HG02884 (cell line): Measurements from ENCODE around the gene HELZ.
A peak's percentile ranks its signal among the peaks of the same experiment; 100 is the strongest.
"Not testable (repeated sequence)": the region's sequence is repeated elsewhere in the genome, so short reads cannot be mapped to it uniquely, and the experiment has no call there.

Experiments
- ATAC-seq: cut with Tn5 transposase; IDR thresholded peaks from one replicate; pipeline ENCODE4 v1.9.1; 2021; ENCODE audit warnings: mild to moderate bottlenecking, moderate library complexity; ENCODE audit not compliant: unreplicated experiment

HELZ gene

DNA sequence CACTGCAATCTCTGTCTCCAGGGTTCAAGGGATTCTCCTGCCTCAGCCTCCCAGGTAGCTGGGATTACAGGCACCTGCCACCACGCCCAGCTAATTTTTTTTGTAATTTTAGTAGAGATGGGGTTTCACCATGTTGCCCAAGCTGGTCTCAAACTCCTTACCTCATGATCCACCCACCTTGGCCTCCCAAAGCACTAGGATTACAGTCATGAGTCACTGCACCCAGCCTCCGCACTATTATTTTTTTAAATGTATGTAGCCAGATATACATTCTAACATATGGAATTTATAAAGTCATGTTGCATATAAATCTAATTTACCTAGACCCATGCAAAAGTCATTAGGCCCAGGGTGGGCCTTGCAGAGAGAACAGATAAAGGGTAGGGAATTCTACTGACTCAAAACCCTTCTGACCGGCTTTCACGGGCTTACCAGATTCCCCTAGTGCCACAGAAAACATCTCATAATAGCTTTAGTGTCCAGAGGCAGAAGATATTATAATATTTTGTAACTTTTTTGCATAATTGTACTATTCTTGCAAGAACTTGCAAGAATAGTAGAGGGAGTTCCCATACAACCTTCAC, 20.5 kb upstream of the HELZ start:
- ATAC-seq = no peak

DNA sequence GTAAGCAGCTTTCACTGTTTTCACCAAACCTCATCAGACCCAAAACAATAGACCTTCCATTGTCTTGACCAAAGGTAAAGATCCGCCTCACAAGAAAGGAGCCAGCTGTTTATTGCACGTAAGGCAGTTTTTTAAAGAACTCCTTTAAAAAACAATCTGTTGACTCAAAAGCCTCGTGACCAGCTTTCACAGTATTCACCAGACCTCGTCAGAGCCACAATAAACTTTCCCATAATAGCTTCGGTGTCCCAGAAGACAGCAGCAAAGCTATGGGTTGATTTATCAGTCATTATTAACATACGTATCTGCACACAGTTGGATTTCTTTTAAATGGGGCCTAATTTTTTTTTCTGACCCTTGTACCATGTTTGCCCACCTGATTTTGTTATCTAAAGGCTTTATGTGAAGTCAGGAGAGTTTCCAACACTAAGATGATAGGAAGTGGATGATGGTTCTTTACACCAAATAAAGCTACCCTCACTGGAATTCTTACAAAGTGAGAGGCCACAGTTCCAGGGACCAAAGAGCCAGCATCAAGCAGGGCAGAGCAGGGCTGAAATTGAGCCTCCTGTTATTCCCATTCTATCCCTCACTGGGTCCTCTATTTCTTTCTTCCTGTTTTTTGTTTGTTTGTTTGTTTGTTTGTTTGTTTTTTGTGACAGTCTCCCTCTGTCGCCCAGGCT, 17.6 kb upstream of the HELZ start:
- ATAC-seq = no peak

DNA sequence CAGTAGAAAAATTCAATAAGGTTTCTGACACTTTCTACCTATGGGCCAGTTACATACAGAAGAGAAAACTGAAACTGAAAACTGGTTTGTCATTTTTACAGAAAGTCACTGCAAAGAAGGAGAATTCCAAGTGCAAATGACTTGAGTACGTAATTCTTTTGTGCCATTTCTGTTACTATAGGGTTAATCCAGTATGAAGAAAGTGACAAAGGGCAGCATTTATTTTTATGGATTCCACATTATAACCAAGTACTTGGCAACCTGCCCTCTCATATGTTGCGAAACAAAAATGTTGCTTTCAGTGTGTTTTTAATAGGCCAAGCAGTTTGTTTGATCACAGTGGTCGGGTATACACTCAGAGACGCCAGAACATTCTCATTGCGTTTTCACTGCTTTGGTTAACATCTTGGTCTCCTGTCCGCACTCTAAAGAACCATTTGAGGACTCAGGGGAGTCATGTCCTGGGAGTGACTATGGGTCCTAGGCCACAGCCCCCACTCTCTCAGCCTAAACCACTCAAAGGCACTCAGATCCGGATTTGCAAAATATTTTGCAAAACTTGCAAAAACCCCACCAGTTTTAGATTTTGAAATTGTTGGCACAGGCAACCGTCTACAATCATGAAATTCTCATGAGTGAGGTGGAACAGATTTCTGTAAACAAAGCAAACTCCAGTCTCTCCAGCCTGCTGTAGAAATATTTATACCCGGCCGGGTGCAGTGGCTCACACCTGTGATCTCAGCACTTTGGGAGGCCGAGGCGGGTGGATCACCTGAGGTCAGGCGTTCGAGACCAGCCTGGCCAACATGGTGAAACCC, 15.4 kb upstream of the HELZ start:
- no peak for ATAC-seq

DNA sequence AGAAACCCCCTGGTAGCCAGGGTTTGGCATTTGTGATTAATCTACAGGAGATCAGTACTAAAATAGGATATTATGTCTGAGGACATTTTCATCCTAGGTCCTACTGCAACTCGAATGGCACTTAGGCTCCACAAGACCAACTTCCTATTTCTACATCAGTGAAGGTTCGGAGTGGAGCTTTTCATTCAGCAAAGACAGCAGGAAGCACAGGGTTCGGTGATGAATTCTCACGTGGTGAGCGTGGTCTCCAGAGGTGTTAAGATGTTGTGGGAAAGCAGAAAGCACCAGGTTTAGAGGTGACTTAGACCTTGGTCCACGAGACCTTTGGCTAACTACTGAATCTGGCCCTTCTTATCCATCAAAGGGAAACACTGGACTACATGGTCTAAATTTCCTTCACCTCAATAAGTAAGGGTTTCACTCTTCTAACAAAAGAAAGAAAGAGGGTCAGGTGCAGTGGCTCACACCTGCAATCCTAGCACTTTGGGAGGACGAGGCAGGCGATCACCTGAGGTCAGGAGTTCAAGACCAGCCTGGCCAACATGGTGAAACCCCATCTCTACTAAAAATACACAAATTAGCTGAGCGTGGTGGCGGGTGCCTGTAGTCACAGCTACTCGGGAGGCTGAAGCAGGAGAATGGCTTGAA, 13.9 kb upstream of the HELZ start:
- no peak for ATAC-seq

DNA sequence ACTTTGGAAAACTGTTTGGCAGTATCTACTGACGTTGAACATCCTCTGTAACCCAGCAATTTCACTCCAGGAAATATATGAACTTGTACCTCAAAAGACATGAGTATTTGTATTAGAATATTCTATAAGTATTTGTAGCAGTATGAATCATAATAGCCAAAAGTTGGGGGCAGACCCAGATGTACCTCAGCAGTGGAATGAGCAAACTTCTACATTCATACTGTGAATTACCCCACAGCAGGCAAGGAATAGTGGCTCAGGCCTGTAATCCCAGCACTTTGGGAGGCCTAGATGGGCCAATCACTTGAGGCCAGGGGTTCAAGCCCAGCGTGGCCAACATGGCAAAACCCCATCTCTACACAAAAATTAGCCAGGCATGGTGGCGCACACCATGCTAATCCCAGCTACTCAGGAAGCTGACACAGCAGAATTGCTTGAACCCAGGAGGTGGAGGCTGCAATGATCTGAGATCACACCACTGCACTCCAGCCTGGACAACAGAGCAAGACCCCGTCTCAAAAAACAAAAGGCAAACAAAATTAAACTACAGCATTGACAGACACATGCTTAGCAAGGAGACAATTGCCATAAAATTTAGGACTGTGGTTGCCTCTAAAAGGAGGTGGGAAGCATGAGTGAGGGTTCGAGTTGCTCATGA, 11.2 kb upstream of the HELZ start:
- no peak for ATAC-seq

DNA sequence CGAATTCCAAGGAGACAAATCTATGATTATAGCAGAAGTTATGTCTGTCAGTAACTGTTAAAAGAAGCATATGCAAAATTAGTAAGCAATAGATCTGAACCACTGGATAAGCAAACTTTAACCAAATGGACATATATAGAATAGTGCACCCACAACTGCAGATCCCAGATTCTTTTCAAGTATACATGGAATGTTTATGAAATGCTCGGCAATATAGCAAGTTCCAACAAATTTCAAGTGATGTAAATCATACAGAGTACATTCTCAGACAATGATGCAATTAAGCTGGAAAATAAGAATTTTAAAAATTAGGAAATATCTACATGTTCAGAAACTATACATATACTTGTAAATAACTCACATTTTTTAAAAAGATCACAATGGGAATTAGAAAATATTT, 8.4 kb upstream of the HELZ start:
- ATAC-seq = no peak

DNA sequence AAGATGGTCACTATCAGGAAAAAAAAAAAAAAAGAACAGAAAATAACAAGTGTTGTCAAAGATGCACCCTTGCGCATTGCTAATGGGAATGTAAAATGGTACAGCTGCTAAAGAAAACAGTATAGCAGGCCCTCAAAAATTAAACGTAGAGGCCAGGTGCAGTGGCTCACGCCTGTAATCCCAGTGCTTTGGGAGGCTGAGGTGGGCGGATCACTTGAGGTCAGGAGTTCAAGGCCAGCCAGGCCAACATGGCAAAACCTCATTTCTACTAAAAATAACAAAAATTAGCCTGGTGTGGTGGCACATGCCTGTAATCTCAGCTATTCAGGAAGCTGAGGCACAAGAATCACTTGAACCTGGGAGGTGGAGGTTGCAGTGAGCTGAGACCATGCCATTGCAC, 6.6 kb upstream of the HELZ start:
- ATAC-seq = not testable (repeated sequence)

DNA sequence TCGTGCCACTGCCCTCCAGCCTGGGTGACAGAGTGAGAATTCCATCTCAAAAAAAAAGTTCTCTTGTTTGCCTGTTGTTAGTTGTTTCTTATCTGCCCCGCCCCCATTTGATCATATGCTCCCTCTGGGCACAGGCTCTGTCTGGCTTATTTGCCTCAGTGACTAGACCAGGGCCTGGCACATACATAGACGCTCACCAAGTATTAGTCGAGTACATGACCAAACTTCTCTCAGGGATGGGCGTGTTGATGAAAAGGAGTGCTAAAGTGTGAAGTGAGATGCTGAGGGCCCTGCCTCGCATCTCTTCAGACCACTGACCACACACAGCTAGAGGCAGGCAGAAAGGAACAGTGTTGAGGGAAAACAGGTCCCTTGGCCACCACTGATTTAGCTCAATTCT, 3.3 kb upstream of the HELZ start:
- no peak for ATAC-seq

DNA sequence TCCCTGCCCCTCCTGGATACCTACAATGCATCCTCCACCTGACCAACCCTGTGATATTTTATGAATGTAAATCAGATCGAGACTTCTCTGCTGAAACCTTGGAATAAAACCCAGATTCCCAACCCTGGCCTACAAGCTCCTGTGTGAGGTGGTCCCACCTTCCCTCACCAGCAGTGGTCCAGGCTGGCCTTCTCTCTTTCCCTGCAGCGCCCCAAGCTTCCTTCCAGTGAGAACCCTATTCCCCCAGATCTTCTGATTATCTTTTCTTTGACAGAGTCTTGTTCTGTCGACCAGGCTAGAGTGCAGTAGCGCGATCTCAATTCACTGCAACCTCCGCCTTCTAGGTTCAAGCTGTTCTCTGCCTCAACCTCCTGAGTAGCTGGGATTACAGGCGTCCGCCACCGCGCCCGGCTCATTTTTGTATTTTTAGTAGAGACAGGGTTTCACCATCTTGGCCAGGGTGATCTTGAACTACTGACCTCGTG, 2.5 kb upstream of the HELZ start:
- no peak for ATAC-seq

DNA sequence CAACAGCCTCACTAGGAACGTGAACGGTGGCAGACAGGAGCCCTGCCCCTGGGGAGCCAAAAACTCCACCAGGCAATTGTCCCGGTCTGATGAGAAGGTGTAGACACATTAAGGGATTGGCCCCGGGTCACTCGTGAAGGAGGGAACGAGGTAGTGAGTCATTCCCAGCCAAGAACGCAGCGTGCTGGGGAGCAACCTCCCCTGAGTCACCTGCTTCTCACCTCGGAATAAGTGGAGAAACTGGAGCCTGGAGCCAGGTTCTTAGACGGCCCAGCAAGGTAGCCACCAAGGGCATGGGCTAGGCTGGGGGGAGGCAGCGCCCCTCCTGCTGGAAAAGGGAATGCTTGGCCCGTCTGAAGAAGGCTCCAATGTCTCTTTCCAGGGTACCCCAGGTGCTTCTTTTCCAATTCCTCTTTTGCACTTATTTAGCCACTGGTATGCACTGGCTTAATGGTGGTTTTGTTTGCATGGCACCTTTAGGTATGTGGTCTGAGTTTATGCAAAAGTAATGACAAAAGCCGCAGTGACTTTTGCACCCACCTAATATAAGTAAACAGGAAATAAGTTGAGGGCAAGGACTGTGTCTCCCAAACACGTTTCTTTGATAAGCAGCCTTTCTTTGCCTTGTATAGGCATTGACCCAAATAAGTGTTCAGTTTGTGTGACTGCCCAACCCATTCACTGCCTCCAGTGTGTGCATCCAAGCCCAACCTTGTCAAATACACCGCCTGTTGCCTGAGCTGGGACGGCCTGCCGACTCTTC, 1.8 kb upstream of the HELZ start:
- ATAC-seq = peak; percentile 50

DNA sequence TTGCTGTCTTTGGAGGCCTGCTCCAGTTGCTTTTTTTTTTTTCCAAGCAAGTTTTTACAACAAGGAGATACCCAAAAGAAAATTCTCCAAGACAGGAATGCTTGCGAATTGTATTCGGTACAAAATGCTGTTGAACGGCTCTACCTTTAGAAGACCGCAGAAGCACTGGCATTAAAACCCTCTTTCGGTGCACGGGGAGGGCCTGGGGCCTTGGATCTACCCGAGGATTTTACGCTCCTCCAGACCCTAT, 1.3 kb upstream of the HELZ start:
- no peak for ATAC-seq

DNA sequence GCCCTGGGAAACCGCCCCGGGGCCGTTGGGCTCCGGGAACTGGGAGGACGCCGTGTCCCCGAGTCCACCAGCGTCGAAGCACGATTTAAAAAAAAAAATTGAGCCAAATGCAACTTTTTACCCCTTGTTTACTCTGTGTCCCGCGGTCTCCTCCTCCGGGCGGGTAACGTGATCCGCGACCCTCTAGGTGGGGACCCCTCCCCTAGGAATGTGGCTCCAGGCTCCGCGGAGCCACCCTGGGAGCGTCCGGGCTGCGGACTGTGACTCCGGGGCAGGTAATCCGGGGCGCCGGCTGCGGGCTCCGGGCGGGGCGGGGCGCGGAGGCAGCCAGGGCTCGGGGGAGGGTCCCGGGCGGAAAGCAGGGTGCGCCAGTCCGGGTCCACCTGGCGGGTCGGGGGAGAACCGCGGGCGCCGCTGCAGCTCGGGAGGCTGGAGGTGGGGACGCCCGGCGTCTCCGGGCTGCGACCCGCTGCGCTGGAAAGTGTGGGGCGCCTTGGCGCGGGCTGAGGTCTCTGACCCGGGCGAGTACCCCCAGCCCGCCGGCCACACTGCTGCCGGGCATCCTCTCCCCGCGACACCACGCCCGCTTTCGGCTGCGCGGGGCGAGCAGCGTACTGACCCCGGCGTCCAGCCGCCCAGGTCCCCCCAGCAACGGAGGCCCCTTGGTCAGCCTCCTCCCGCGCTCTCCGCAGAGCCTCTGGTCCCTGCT, 852 bp upstream of the HELZ start:
- no peak for ATAC-seq

DNA sequence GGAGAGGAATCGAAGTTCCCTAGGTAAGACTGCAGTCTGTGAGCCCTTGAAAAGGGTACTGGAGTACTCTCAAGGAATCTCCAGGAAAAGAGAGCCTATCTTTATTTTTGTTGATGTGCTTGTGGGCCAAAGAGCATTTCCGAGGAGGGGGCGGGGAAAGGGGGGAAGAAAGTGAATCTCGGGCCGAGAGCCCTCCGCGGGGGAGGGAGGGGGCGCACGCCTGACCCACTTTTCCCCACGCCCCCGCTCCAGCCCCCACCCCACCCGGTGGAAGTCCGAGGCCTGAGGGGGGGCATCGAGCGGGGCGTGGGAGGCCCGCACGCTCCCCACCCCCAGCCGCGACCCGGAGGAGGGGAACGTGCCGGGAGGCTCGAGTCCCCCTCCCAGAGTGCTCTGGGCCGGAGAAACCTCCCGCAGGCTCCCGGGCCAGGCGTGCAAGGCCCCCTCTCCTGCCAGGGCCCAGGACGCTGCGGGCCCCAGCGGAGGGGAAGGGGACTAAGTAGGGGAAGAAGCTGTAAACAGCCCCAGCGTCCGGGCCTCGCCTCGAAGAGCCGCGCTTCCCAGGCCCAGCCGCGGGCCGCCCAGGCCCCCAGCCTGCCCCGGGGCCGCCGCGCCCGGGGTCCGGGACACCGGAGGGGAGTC, 444 bp downstream of the HELZ start:
- peak; percentile 31 for ATAC-seq

DNA sequence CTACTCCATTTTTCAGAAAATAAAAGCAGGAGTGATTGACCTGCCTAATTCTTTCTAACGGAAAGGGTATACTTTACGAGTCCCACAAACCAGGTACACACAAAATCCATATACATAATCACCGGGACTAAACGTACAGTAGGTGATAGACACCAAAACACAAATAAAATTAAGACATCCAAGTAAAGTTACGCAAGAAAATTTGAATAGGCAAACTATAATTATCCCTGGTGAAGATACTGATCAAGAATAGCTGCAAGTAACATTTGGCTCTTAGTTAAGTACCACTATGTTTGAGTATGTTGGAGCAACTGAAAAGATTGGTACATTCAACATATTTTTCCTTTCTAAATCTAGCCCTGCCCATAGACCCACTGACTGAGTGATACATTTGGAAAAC, 1.7 kb downstream of the HELZ start:
- no peak for ATAC-seq

DNA sequence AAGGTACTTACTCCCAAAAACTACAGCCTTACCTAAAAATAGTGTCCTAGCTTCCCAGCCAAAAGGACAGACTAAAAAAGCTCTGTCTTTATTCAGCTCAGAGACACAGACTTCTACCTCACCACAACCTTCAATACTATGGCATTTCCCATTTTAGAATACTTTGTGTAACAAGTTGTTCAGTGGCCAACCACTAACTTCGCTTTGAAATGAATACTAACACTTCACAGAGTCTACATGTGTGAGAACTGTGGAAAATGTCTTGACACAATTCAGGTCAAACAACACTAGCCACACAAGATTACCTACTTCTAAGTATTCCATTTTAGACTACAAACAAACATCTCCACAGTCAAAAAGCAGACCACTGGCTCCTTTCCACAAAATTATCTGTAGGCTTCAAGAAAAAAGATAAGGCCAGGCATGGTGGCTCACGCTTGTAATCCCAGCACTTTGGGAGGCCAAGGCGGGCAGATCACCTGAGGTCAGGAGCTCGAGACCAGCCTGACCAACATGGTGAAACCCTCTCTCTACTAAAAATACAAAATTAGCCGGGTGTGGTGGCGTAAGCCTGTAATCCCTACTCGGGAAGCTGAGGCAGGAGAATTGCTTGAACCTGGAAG, 3.2 kb downstream of the HELZ start:
- no peak for ATAC-seq

DNA sequence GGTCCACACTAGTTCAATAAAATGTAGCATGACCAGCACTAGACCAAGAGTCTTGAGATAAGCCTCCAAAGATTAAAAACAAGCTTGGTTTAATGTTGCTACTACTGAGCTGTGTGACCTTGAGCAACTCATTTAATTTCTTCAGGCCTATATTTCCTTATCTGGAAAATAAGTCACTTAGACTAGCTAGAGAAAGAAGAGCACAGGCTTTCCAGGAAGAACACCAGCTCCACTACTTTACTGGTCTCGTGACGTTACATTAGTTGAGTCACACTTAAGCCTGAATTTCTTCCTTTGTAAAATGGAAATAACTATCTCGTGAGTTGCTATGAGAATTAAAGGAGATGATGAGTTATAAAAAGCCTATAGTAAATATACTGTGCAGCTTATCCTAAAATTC, 5.4 kb downstream of the HELZ start:
- ATAC-seq = no peak

DNA sequence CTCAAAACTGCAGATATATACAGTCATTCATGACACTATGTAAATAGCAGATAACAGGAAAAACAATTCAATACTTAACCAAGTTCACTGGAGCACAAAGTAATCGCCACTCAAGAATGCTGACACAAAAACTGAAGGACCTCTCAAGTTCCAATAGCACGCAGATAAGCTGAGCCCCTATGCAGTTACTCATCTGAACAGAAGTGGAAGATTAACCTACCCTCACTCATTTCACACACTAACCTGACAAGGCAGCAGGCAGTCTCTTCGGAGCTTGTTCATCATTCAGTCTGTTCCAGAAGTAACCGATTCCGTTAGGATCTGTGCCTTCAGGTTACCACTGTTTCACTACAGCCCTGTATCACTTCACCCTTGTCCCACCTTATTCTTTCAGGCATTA, 6.0 kb downstream of the HELZ start:
- ATAC-seq = no peak

DNA sequence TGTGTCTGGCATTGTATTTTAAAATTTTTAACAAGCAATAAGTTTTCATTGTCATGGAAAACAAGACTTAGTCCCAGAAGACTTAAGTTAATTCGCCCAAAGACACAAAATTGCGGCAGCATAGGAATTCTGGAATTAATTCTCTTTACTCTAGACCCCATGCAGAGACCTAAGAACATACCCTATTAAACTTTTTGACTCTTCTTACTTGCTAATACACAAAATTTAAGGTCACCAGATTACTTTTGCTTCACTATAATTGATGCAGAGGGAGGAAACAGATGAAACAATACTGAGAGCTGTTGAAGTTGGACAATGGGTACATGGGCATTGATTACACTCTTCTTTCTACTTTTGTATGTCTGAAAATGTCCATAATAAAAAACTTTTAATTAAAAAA, 12.6 kb downstream of the HELZ start:
- ATAC-seq = no peak
